GM03348 (cell line): ENCODE measurements around the gene PPP1R27.

Experiments used
- DNase-seq: peaks from one replicate; pipeline ENCODE4 v3.0.0; 2012; ENCODE audit warnings: low spot score

The PPP1R27 gene

DNA sequence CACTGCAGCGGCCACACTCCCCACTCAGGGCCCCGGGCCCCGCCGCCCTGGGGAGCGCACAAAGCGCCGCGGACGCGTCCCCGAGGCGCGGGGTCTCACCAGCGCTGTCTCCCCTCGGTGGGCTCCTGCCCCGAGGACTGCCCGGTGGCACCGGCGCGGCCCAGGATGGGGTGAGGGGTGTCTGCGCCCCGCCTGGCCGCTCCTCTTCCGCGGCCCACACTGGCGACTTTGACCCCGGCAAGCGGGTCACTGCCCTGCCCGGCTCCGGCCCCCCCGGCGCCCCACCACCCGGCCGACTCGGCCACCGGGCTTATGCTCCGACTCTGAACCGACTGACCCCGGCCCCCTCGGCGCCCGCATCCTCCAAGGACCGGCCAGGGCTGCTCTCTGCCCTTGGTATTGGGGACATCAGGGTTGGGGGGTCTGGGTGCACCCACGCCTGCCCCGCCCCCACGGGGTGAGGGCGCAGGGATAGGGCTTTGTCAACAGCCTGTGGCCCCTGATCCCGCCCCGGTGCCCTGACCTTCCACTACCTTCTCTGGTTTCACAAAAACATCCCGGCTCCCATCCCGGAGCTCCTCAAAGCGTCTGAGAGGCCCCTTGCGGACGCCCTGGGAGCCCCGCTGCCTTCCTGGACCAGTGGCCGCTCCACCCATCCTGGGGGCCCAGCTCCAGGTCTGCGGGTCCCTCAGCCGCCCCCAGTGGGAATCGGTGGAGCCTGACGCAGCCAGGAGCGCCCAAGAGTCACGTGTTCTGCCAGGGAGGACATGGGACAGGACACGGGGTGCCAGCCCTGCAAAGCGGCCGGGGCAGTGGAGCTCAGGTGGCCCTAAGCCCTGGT lies 30.1 kb downstream of the PPP1R27 start:
- no peak for DNase-seq

DNA sequence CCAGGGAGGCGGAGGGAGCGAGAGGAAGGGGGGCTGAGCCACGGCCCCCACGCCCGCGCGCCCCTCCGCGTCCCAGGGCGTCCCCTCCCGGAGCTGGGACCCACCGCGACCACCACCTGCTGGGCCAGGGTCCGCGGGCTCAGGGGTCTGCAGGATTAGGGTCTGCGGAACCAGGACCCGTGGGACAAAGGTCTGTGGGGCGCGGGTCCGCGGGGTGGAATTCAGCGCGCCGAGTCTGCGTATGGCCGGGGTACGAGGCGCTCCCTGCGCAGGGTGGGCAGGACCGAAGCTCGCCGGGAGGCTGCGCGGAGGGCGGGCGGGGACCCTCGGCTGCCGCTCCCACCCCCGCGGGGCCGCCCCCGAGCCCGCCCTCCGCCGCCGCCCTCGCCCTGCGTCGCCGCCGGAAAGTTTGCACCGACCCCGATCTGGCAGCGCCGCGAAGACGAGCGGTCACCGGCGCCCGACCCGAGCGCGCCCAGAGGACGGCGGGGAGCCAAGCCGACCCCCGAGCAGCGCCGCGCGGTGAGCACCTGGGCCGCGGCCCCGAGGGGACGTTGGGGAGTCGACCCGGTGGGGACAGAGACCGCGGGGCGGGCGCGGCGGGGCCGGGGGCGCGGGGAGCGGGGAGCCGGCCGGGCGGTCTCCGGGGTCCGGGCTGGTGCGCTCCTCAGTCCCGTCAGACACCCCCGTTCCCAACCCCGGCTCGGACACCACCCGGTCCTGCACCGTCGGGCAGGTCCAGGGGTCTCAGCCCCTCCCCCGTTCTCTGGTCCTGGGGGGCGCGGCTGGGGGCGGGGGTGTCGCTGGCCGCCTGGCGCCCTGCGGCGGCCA lies 30.9 kb downstream of the PPP1R27 start, which contains the start of gene GCGR:
Gene GCGR (plus strand): TSS at position 423 of the 831 bp plus-strand sequence. CDS start 4,869 bp downstream, outside the sequence.
- no peak for DNase-seq

- DNase-seq = no peak
Measured at GRCh38 chr17:81802856-81803643, 31.8 kb downstream of the PPP1R27 start.

DNA sequence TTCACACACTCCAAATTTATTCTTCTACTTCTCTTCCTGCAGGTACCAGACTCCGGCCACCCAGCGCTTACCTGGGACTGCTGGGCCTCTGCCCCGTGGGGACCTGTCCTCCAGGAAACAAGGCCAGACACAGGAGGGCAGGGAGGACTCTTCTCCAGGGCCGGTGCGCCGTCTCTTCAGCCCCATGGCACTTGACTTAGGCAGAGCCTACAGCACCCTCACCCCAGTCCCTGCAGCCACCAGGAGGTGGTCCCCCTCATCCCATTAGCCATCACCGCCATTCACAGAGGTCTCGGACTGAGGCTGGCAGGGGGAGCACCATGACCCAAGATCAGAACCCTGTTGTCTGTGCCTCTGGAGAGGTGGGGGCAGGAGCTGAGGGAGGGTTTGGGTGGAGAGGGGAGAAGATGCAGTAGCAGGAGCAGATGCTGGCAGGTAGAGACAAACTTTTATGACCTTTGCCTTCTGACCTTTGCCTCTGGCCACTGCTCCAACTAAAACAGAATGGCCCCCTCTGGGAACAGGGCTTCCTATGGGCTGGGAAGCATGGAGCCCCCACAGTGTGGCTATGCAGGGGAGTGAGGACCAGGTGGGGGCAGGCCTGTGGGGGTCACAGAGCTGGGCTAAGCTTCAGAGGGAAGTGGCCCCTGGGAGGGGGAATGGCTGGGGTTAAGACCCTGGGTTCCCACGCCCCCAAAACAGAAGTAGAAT lies 32.6 kb downstream of the PPP1R27 start:
- DNase-seq = no peak

GRCh38 chr17:81801327-81801726 lies 33.5 kb downstream of the PPP1R27 start:
- DNase-seq = no peak

DNA sequence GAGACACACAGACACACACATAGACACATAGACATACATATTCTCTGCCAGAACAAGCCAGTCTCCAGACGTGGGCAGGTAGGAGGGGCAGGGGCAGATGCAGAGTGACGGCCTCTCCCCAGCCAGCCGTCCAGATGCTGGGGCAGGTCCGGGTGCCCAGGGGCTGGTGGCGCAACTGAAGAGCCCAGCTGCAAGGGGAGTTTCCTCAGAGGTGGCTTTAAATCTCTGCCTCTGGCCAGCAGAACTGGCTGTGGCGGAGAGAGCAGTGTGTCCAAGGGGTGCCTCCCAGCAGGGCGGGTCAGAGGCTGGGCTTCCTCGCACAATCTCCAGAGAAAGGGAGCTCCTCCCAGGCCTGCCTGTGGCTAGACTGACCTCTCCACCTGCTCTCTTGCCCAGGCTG lies 40.3 kb downstream of the PPP1R27 start:
- peak; percentile 52 for DNase-seq

DNA sequence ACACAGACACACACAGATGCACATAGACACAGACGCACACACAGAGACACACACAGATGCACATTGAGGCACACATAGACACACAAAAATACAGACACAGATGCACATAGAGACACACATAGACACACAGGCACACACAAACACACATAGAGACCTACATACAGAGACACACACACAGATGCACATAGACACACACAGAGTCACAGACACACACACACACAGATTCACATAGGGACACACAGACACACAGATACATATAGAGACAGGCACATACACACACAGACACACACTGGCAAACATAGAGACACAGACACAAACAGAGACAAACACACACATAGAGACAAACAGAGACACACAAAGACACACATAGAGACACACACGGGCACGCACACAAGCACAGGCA lies 40.8 kb downstream of the PPP1R27 start:
- no peak for DNase-seq

DNA sequence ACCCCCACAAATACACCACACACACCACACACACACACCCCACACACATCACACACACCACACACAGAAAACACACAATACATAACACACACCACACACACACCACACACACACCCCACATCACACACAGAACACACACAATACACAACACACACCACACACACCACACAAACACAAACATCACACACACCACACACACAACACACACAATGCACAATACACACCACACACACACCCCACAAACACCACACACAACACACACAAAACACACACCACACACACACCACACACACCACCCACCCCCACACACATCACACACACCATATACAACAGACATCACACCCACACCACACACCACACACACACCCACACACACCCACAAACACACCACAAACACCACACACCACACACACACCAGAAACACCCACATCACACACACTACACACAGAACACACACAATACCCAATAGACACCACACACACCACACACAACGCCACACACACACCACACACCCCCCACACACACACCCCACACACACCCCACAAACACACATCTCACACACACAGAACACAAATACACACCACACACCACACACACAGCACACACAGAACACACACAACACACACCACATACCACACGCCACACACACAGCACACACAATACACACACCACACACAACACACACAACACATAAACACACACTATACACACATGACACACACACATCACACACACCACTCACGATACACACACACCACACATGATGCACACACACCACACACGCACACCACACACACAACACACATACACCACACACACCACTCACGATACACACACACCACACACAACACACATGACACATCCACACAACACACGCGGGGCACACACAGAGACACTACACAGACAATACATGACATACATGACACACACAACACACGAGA lies 41.9 kb downstream of the PPP1R27 start:
- DNase-seq = no peak
